Heart left ventricle (tissue), 13 donors: ENCODE results near the gene PLXNA1.

ENCODE experiments used
- CTCF ChIP-seq, 12 donors: fragments of 200-600 bp; sonication (generic) in 4 of 12; IDR thresholded peaks; one replicate each; pipeline versions ENCODE4 v1.5.0 to v1.8.0; 2018 to 2022; ENCODE audit warnings: antibody characterized with exemption in 12 of 12, mild to moderate bottlenecking in 5 of 12
- POLR2A ChIP-seq, 2 donors: fragments of 450-650 bp; IDR thresholded peaks; one replicate each; pipeline ENCODE4 v1.6.1; 2017; ENCODE audit warnings: antibody characterized with exemption in 2 of 2, mild to moderate bottlenecking in 2 of 2, moderate library complexity in 2 of 2
- donor health status: ischemic (EF 13 %, LVEDD 7.1; RV severe dilation, severe dysfunction).
- donor health status: DM: no; HTN: yes; CAD: no.
- donor health status: DM: no; HTN: no; CAD: no.
- donor health status: ischemic (EF 25% LVEDD 6.9; RV normal size, moderate dysfunction).
- donor health status: ischemic (EF 25% LVEDD 5.7; RV mildly dilated, moderate dysfunction).
- donor health status: ischemic (EF 35%, LVEDD 5.7; RV mildly dilated, moderate dysfunction).
- donor health status: nonischemic (EF 11% LVEDD 7.7; RV severe dilation, severe dysfunction).
- donor health status: DM: yes; HTN: yes; CAD: no.
- donor health status: PGD.
- donor health status: ischemic (EF 29% LVEDD 5.4; RV normal size, mild dysfunction).
- donor health status: nonischemic (EF 23%, LVEDD 6.1; RV moderate dilation, normal function).

- TF ChIP-seq CTCF (IDR thresholded peaks at IDR 0.05): no peak
- no peak for TF ChIP-seq POLR2A (IDR thresholded peaks at IDR 0.05)
Measured at GRCh38 chr3:127019449-127019848, 36.5 kb downstream of the PLXNA1 start.
